ENCODE measurements around the gene SSR4. TPM values are rescaled to one million over a fixed set of nuclear protein-coding genes. Genes with fewer than 3 reads are reported as not detected.

The SSR4 gene
- total RNA-seq, 2 donors from 2014 or later: 219 to 238 TPM

- Histone ChIP-seq H3K36me3 (no peaks in the 10 kb centered on the region), H3K4me1 (peaks cover 0 to 25% of the 10 kb centered on the region in 2 donors), H3K27me3 (no peaks in the 10 kb centered on the region), H3K27ac (no peak overlapping the region), H3K9me3 (no peaks in the 10 kb centered on the region), H3K4me3 (no peak overlapping the region)
- no peak for DNase-seq (ENCODE audit: low spot score)
- TF ChIP-seq CTCF (IDR thresholded peaks at IDR 0.05): no peak
Observed at GRCh38 chrX:153778684-153779101, 15.8 kb upstream of the SSR4 start.

GRCh38 chrX:153779891-153780677, 14.4 kb upstream of the SSR4 start:
- peaks cover 0 to 25% of the 10 kb centered on the region in 2 donors for H3K4me1 ChIP-seq
- peak overlapping the region; percentile 75 to 84 for H3K27ac ChIP-seq
- no peak for DNase-seq (ENCODE audit: low spot score)
- TF ChIP-seq CTCF (IDR thresholded peaks at IDR 0.05): no peak
- peaks cover 3% of the 10 kb centered on the region for H3K36me3 ChIP-seq
- H3K9me3 ChIP-seq: no peaks in the 10 kb centered on the region
- H3K4me3 ChIP-seq: peak overlapping the region in 1 of 2 donors; percentile 32
- no peaks in the 10 kb centered on the region for H3K27me3 ChIP-seq

- no peaks in the 10 kb centered on the region for H3K27me3 ChIP-seq
- peaks cover 0 to 25% of the 10 kb centered on the region in 2 donors for H3K4me1 ChIP-seq
- H3K27ac ChIP-seq: peak within 1 kb of the TSS; percentile 75 to 84
- peaks cover 11% of the 10 kb centered on the region for H3K36me3 ChIP-seq
- peak within 1 kb of the TSS; percentile 19 to 32 for H3K4me3 ChIP-seq
- H3K9me3 ChIP-seq: no peaks in the 10 kb centered on the region
- DNase-seq (ENCODE audit: low spot score): no peak
- no peak for TF ChIP-seq CTCF (IDR thresholded peaks at IDR 0.05)
Observed at GRCh38 chrX:153780678-153781427, 13.6 kb upstream of the SSR4 start, which contains the start of gene SRPK3. Gene SRPK3, plus strand, starts transcription at chrX:153781041. Its CDS starts 46 bp downstream, at chrX:153781087.

- no peak for TF ChIP-seq CTCF (IDR thresholded peaks at IDR 0.05)
- H3K27me3 ChIP-seq: no peaks in the 10 kb centered on the region
- no peaks in the 10 kb centered on the region for H3K9me3 ChIP-seq
- H3K36me3 ChIP-seq: peaks cover 18% of the 10 kb centered on the region
- peaks cover 0 to 25% of the 10 kb centered on the region in 2 donors for H3K4me1 ChIP-seq
- H3K27ac ChIP-seq: peak overlapping the region; percentile 75 to 84
- no peak for DNase-seq (ENCODE audit: low spot score)
- H3K4me3 ChIP-seq: peak overlapping the region; percentile 19 to 32
Observed at GRCh38 chrX:153781428-153782047, 12.9 kb upstream of the SSR4 start.

- no peak overlapping the region for H3K27ac ChIP-seq
- peak in 1 of 2 donors; percentile 21 for TF ChIP-seq CTCF (IDR thresholded peaks at IDR 0.05)
- H3K9me3 ChIP-seq: no peaks in the 10 kb centered on the region
- H3K27me3 ChIP-seq: no peaks in the 10 kb centered on the region
- peaks cover 0 to 25% of the 10 kb centered on the region in 2 donors for H3K4me1 ChIP-seq
- H3K36me3 ChIP-seq: peaks cover 21% of the 10 kb centered on the region
- DNase-seq (ENCODE audit: low spot score): no peak
- no peak overlapping the region for H3K4me3 ChIP-seq
Observed at GRCh38 chrX:153782313-153782712, 12.2 kb upstream of the SSR4 start.

Measured in right atrium auricular region (tissue), 2 donors.